Mucosa of descending colon (tissue), 3 donors: ENCODE results near the gene KRT15. TPM values are rescaled to one million over a fixed set of nuclear protein-coding genes. Genes with fewer than 3 reads are reported as not detected.

Experiments used
- ATAC-seq: fragments of 200-7000 bp; cut with Tn5 transposase; one replicate; pipeline ENCODE4 v1.9.1; 2020; ENCODE audit warnings: mild to moderate bottlenecking, moderate library complexity
- DNase-seq, 3 donors: peaks; one replicate each; pipeline ENCODE4 v3.0.0-alpha.2; 2020
- H3K36me3 ChIP-seq: fragments of 200-600 bp; one replicate; pipeline ENCODE4 v1.8.0; 2021; ENCODE audit warnings: low read depth, mild to moderate bottlenecking
- H3K4me1 ChIP-seq: fragments of 200-600 bp; one replicate; pipeline ENCODE4 v1.8.0; 2021; ENCODE audit warnings: low read depth, mild to moderate bottlenecking
- H3K4me3 ChIP-seq: fragments of 200-600 bp; one replicate; pipeline ENCODE4 v1.8.0; 2021; ENCODE audit warnings: mild to moderate bottlenecking
- H3K9me3 ChIP-seq: fragments of 200-600 bp; one replicate; pipeline ENCODE4 v1.8.0; 2021; ENCODE audit warnings: mild to moderate bottlenecking
- CTCF ChIP-seq: fragments of 200-600 bp; IDR thresholded peaks from one replicate; pipeline ENCODE4 v1.8.0; 2022; ENCODE audit warnings: antibody characterized with exemption, mild to moderate bottlenecking
- intact Hi-C, 2 donors: fragments of 100-400 bp; cut with DNase I in 1 of 2; cut with micrococcal nuclease in 1 of 2; formaldehyde crosslinking; loops; one replicate each; pipeline versions ENCODE4 v1.11.0 to v1.11.1; 2022; cut with DNase I, micrococcal nuclease
- total RNA-seq, 3 donors: library from RNA; stranded (reverse); fragmentation: NEBNext Ultra II Directional in 2 of 3; extraction: Animal tissue kit (Norgen Biotek cat#: 25700) in 2 of 3; gene quantifications; one replicate each; pipeline versions ENCODE4 v1.2.1 to v1.2.4, GENCODE V29; 2021 to 2023
- donor health status: DM: no; HTN: no; CAD: no; lungs with moderate emphysema.
- donor health status: DM: no; HTN: no; CAD: no.
- donor health status: DM: no; HTN: yes; CAD: no.

KRT15 gene
- total RNA-seq, 3 donors from 2014 or later = 5.0 to 16.5 (median 5.4) TPM

DNA sequence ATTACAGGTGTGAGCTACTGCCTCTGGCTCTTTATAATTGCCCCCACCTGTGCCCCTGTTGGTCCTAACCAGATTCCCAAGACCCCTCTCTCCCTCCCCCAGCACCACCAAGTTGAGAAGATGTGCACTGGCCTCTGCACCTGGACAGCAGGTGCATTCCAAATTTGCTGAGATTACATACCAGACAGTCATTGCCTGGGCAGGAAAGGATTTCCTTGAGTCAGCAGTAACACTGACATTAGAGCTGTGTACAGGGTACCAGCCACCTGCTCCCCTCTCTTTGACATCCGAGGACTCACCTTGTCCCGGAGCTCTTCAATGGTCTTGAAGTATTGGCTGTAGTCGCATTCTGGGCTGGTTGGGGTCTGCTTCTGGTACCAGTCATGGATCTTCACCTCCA, 659 bp downstream of the KRT15 start:
- no peak overlapping the region for H3K4me3 ChIP-seq
- no peak for TF ChIP-seq CTCF
- intact Hi-C loops = no loop called here
- ATAC-seq = no peak
- H3K36me3 ChIP-seq = no peaks in the 10 kb centered on the region
- peaks cover 21% of the 10 kb centered on the region for H3K4me1 ChIP-seq
- DNase-seq = no peak
- H3K9me3 ChIP-seq = no peaks in the 10 kb centered on the region

- Histone ChIP-seq H3K9me3 (no peaks in the 10 kb centered on the region), H3K4me3 (no peak overlapping the region), H3K4me1 (peaks cover 10% of the 10 kb centered on the region), H3K36me3 (no peaks in the 10 kb centered on the region)
- intact Hi-C loops = no loop called here
- ATAC-seq (no peak), DNase-seq (no peak)
- TF ChIP-seq CTCF = no peak
Measured at GRCh38 chr17:41516830-41517283, 1.8 kb downstream of the KRT15 start.

- peaks cover 9% of the 10 kb centered on the region for H3K4me1 ChIP-seq
- intact Hi-C loops = no loop called here
- no peak for DNase-seq
- ATAC-seq = no peak
- no peaks in the 10 kb centered on the region for H3K36me3 ChIP-seq
- H3K9me3 ChIP-seq = no peaks in the 10 kb centered on the region
- no peak for TF ChIP-seq CTCF
- no peak overlapping the region for H3K4me3 ChIP-seq
Measured at GRCh38 chr17:41516147-41516829, 2.4 kb downstream of the KRT15 start.

GRCh38 chr17:41513168-41513547, 5.5 kb downstream of the KRT15 start:
- intact Hi-C loops = no loop called here
- no peak for TF ChIP-seq CTCF
- ATAC-seq (no peak), DNase-seq (no peak)
- Histone ChIP-seq H3K9me3 (no peaks in the 10 kb centered on the region), H3K4me3 (no peak overlapping the region), H3K36me3 (no peaks in the 10 kb centered on the region), H3K4me1 (peaks cover 14% of the 10 kb centered on the region)

DNA sequence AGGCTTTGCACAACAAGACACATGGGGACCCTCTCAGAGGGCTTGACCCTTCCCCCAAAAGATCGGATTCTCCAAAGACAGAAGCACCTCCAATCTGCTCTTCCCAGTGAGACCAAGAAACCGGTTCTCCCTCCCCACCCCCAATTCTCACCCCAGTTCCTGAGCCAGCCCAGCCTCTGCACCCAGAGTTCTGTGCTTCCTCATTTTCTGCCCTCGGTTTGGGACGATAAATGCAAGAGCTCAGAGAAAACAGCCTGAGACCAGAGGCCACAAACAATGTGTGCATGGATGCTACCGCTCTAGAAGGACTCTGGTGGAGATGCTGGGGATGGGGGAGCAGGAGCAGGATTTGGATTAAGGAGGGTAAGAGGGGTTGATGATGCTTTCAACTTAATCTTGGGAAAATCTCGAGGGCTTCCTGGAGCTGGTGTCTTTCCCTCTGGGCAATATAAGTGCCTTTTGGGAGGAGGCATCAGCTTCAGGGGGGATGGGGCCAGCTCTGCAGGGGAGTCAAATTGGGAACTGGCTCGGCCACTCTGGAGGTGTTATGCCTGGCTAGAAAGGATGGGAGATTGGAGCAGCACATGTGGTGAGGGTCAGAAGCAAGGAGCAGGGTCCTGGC, 6.0 kb downstream of the KRT15 start:
- H3K36me3 ChIP-seq = no peaks in the 10 kb centered on the region
- ATAC-seq = no peak
- no peak for DNase-seq
- no peaks in the 10 kb centered on the region for H3K9me3 ChIP-seq
- H3K4me3 ChIP-seq = no peak overlapping the region
- H3K4me1 ChIP-seq = peaks cover 14% of the 10 kb centered on the region
- TF ChIP-seq CTCF = no peak
- intact Hi-C loops = no loop called here
